SK-N-MC (cell line): ENCODE data around the gene NOP16.

Experiments used
- EZH2 ChIP-seq: fragments of 200-600 bp; sonication (generic); IDR thresholded peaks from one replicate; pipeline ENCODE4 v1.6.1; 2017; ENCODE audit warnings: antibody characterized with exemption
- FOXP2 ChIP-seq: optimal IDR thresholded peaks from 2 replicates; pipeline ENCODE3; 2011; ENCODE audit warnings: mild to moderate bottlenecking, moderate library complexity; ENCODE audit not compliant: insufficient read depth; ENCODE audit errors: extremely low read length, control extremely low read depth
- POLR2AphosphoS5 ChIP-seq: IDR thresholded peaks from 2 replicates; pipeline ENCODE4 v1.6.1; 2012; ENCODE audit warnings: mild to moderate bottlenecking, low read depth, low read length, borderline replicate concordance

DNA sequence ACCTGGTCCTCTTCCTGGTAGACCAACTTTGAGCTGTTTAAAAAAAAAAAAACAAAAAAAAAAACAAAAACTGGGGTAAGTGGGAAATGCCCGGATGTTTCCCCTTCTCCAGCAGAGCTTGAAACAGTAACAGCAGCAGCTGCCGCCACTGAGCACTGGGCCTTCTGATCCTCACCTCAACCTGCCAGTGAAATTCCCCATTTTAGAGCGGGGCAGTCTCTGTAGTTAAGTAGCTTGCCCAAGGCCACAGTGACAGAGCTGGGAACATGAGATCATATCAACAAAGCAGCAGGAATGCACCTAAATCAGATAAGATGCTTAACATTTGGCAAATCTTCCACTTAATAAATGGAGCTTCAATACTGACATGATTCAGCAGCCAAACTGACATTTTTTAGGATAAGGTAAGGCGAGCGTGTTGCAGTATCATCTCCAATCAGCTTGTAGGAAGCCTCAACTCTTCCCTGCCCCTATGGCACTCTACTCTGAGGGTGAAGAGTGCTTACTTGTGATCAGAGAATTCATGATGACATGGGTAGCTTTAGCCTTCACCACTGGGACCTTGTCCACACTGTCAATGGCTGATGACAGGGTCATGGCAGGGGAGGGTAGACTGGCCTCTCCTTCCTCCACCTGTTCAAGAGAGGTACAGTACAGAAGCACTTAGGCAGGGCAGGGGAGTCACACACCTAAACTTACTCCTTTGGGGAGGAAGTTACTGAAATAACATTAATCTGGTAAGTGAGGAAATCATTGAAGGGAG lies 36.1 kb downstream of the NOP16 start:
- TF ChIP-seq POLR2AphosphoS5 (no peak), EZH2 (no peak), FOXP2 (no peak)
